Measurements from ENCODE around the gene ZNF615.

ZNF615 gene

GRCh38 chr19:51948975-51949374, 59.0 kb downstream of the ZNF615 start:
- Histone ChIP-seq H3K9me3 (ENCODE audit: insufficient read depth, low read length) (peaks cover 21% of the 10 kb centered on the region; the same call in 1 of the 2 replicates), H3K36me3 (ENCODE audit: low read length) (no peaks in the 10 kb centered on the region), H3F3A (ENCODE audit: insufficient read depth) (no peaks in the 10 kb centered on the region), H3K4me2 (ENCODE audit: low read depth, low read length, poor library complexity, severe bottlenecking) (no peak overlapping the region), H2AFZ (ENCODE audit: low read depth, low read length, severe bottlenecking) (no peak overlapping the region), H3K9ac (ENCODE audit: low read length) (no peak overlapping the region), H3K27ac (ENCODE audit: low read depth, low read length) (no peak overlapping the region), H3K9me2 (replicated peaks; ENCODE audit: insufficient read depth, low read length) (no peaks in the 10 kb centered on the region), H4K20me1 (ENCODE audit: low read depth, low read length) (no peaks in the 10 kb centered on the region), H3K4me3 (ENCODE audit: insufficient read depth, low read length, poor library complexity, severe bottlenecking) (no peak overlapping the region), H3K79me2 (ENCODE audit: insufficient read depth, low read length) (no peaks in the 10 kb centered on the region), H3K27me3 (ENCODE audit: low read length) (no peaks in the 10 kb centered on the region)
- no peak for TF ChIP-seq CTCF (IDR thresholded peaks at IDR 0.05; ENCODE audit: insufficient read depth, low read length, poor library complexity, severe bottlenecking)
- no peak for TF ChIP-seq EZH2phosphoT487 (conservative IDR thresholded peaks at IDR 0.05; ENCODE audit: low read length)

GRCh38 chr19:51946602-51947001, 61.4 kb downstream of the ZNF615 start:
- Histone ChIP-seq H3K4me3 (ENCODE audit: insufficient read depth, low read length, poor library complexity, severe bottlenecking) (no peak overlapping the region), H3K9ac (ENCODE audit: low read length) (no peak overlapping the region), H3K9me3 (ENCODE audit: insufficient read depth, low read length) (peaks cover 33% of the 10 kb centered on the region; the same call in 1 of the 2 replicates), H2AFZ (ENCODE audit: low read depth, low read length, severe bottlenecking) (no peak overlapping the region), H3F3A (ENCODE audit: insufficient read depth) (no peaks in the 10 kb centered on the region), H3K27ac (ENCODE audit: low read depth, low read length) (no peak overlapping the region), H3K4me2 (ENCODE audit: low read depth, low read length, poor library complexity, severe bottlenecking) (no peak overlapping the region), H3K36me3 (ENCODE audit: low read length) (no peaks in the 10 kb centered on the region), H3K79me2 (ENCODE audit: insufficient read depth, low read length) (no peaks in the 10 kb centered on the region), H4K20me1 (ENCODE audit: low read depth, low read length) (no peaks in the 10 kb centered on the region), H3K27me3 (ENCODE audit: low read length) (no peaks in the 10 kb centered on the region), H3K9me2 (replicated peaks; ENCODE audit: insufficient read depth, low read length) (no peaks in the 10 kb centered on the region)
- TF ChIP-seq CTCF (IDR thresholded peaks at IDR 0.05; ENCODE audit: insufficient read depth, low read length, poor library complexity, severe bottlenecking) (no peak), EZH2phosphoT487 (conservative IDR thresholded peaks at IDR 0.05; ENCODE audit: low read length) (no peak)

DNA sequence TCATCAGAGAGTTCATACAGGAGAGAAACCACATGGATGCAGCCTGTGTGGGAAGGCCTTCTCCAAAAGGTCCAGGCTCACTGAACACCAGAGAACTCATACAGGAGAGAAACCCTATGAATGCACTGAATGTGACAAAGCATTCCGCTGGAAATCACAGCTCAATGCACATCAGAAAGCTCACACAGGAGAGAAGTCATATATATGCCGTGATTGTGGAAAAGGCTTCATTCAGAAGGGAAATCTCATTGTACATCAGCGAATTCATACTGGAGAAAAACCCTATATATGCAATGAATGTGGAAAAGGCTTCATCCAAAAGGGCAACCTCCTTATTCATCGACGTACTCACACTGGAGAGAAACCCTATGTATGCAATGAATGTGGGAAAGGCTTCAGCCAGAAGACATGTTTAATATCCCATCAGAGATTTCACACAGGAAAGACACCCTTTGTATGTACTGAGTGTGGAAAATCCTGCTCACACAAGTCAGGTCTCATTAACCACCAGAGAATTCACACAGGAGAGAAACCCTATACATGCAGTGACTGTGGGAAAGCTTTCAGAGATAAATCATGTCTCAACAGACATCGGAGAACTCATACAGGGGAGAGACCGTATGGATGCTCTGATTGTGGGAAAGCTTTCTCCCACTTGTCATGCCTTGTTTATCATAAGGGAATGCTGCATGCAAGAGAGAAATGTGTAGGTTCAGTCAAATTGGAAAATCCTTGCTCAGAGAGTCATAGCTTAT, 63.0 kb downstream of the ZNF615 start:
- Histone ChIP-seq H3K27ac (ENCODE audit: low read depth, low read length) (no peak overlapping the region), H4K20me1 (ENCODE audit: low read depth, low read length) (no peaks in the 10 kb centered on the region), H3K9me2 (replicated peaks; ENCODE audit: insufficient read depth, low read length) (no peaks in the 10 kb centered on the region), H3K79me2 (ENCODE audit: insufficient read depth, low read length) (no peaks in the 10 kb centered on the region), H3K4me3 (ENCODE audit: insufficient read depth, low read length, poor library complexity, severe bottlenecking) (no peak overlapping the region), H3F3A (ENCODE audit: insufficient read depth) (no peaks in the 10 kb centered on the region), H2AFZ (ENCODE audit: low read depth, low read length, severe bottlenecking) (no peak overlapping the region), H3K27me3 (ENCODE audit: low read length) (no peaks in the 10 kb centered on the region), H3K9me3 (ENCODE audit: insufficient read depth, low read length) (peaks cover 35% of the 10 kb centered on the region; the same call in 1 of the 2 replicates), H3K9ac (ENCODE audit: low read length) (no peak overlapping the region), H3K4me2 (ENCODE audit: low read depth, low read length, poor library complexity, severe bottlenecking) (no peak overlapping the region), H3K36me3 (ENCODE audit: low read length) (no peaks in the 10 kb centered on the region)
- TF ChIP-seq CTCF (IDR thresholded peaks at IDR 0.05; ENCODE audit: insufficient read depth, low read length, poor library complexity, severe bottlenecking): no peak
- TF ChIP-seq EZH2phosphoT487 (conservative IDR thresholded peaks at IDR 0.05; ENCODE audit: low read length): no peak
